HG03039 (cell line): Measurements from ENCODE around the gene NFE2L3.
"Not testable (repeated sequence)": the region's sequence is repeated elsewhere in the genome, so short reads cannot be mapped to it uniquely, and the experiment has no call there.

Experiments
- ATAC-seq: cut with Tn5 transposase; IDR thresholded peaks from one replicate; pipeline ENCODE4 v1.9.1; 2021; ENCODE audit warnings: mild to moderate bottlenecking, moderate library complexity; ENCODE audit not compliant: unreplicated experiment

The NFE2L3 gene

GRCh38 chr7:26147030-26147429, 5.0 kb upstream of the NFE2L3 start:
- no peak for ATAC-seq

- ATAC-seq: not testable (repeated sequence)
Measured at GRCh38 chr7:26147646-26148306, 4.2 kb upstream of the NFE2L3 start.

- ATAC-seq: not testable (repeated sequence)
Measured at GRCh38 chr7:26148307-26148700, 3.7 kb upstream of the NFE2L3 start.

- ATAC-seq: no peak
Measured at GRCh38 chr7:26149391-26149977, 2.5 kb upstream of the NFE2L3 start.

GRCh38 chr7:26151096-26151495, 902 bp upstream of the NFE2L3 start:
- no peak for ATAC-seq

GRCh38 chr7:26151650-26151952, 397 bp upstream of the NFE2L3 start:
- no peak for ATAC-seq

GRCh38 chr7:26152782-26153240, 813 bp downstream of the NFE2L3 start:
- peak; percentile 17 for ATAC-seq

GRCh38 chr7:26153241-26153822, 1.3 kb downstream of the NFE2L3 start:
- ATAC-seq: no peak

GRCh38 chr7:26153823-26154783, 2.1 kb downstream of the NFE2L3 start:
- ATAC-seq: no peak

GRCh38 chr7:26155531-26156375, 3.8 kb downstream of the NFE2L3 start:
- no peak for ATAC-seq

GRCh38 chr7:26156451-26157420, 4.7 kb downstream of the NFE2L3 start:
- ATAC-seq: no peak

- ATAC-seq: no peak
Measured at GRCh38 chr7:26157520-26158105, 5.6 kb downstream of the NFE2L3 start.

- no peak for ATAC-seq
Measured at GRCh38 chr7:26159243-26159642, 7.2 kb downstream of the NFE2L3 start.

- no peak for ATAC-seq
Measured at GRCh38 chr7:26160896-26161295, 8.9 kb downstream of the NFE2L3 start.

GRCh38 chr7:26162431-26162830, 10.4 kb downstream of the NFE2L3 start:
- no peak for ATAC-seq

GRCh38 chr7:26163804-26164203, 11.8 kb downstream of the NFE2L3 start:
- ATAC-seq: not testable (repeated sequence)

GRCh38 chr7:26165950-26166683, 14.1 kb downstream of the NFE2L3 start:
- ATAC-seq: no peak

- ATAC-seq: no peak
Measured at GRCh38 chr7:26166684-26167266, 14.8 kb downstream of the NFE2L3 start.
